Islet precursor cell (in vitro differentiated cells): Measurements from ENCODE around the gene QRICH1.
A peak's percentile ranks its signal among the peaks of the same experiment; 100 is the strongest.

ENCODE experiments used
- DNase-seq: peaks from one replicate; pipeline ENCODE4 v3.0.0-alpha.2; 2018

Gene QRICH1

GRCh38 chr3:49093853-49094767 lies at the start of gene QRICH1:
Gene QRICH1 (minus strand): TSS chr3:49094071. CDS start chr3:49077017, 17,054 bp downstream.
- peak; percentile 99 for DNase-seq

GRCh38 chr3:49140080-49140479 lies 46.2 kb upstream of the QRICH1 start:
- no peak for DNase-seq

GRCh38 chr3:49135499-49135898 lies 41.6 kb upstream of the QRICH1 start:
- no peak for DNase-seq

GRCh38 chr3:49134471-49135265 lies 40.8 kb upstream of the QRICH1 start:
- DNase-seq: no peak

- DNase-seq: peak; percentile 94
These were observed 39.5 kb upstream of the QRICH1 start for GRCh38 chr3:49133226-49133951.

GRCh38 chr3:49132437-49133225 lies 38.8 kb upstream of the QRICH1 start, which contains the start of gene LAMB2:
Gene LAMB2 (minus strand): TSS chr3:49133050. CDS start chr3:49132867, 183 bp downstream.
- peak; percentile 96 for DNase-seq

- DNase-seq: no peak
These were observed 38.2 kb upstream of the QRICH1 start for GRCh38 chr3:49132073-49132436.

GRCh38 chr3:49131576-49131975 lies 37.7 kb upstream of the QRICH1 start:
- DNase-seq: no peak

- DNase-seq: no peak
These were observed 37.2 kb upstream of the QRICH1 start for GRCh38 chr3:49131040-49131439.

- DNase-seq: no peak
These were observed 31.3 kb upstream of the QRICH1 start for GRCh38 chr3:49124991-49125670.

GRCh38 chr3:49124203-49124602 lies 30.3 kb upstream of the QRICH1 start:
- DNase-seq: no peak

GRCh38 chr3:49123687-49124086 lies 29.8 kb upstream of the QRICH1 start:
- DNase-seq: no peak

- no peak for DNase-seq
These were observed 29.1 kb upstream of the QRICH1 start for GRCh38 chr3:49122886-49123545.

- no peak for DNase-seq
These were observed 28.6 kb upstream of the QRICH1 start for GRCh38 chr3:49122451-49122850.

GRCh38 chr3:49122022-49122421 lies 28.2 kb upstream of the QRICH1 start:
- no peak for DNase-seq

GRCh38 chr3:49121132-49121736 lies 27.4 kb upstream of the QRICH1 start:
- no peak for DNase-seq

- peak; percentile 96 for DNase-seq
These were observed 26.7 kb upstream of the QRICH1 start, which contains the start of gene USP19 for GRCh38 chr3:49120438-49121131. Gene USP19 (minus strand): TSS chr3:49120823. CDS start chr3:49119145, 1,678 bp downstream.

- DNase-seq: no peak
These were observed 26.2 kb upstream of the QRICH1 start for GRCh38 chr3:49120096-49120437.

GRCh38 chr3:49119439-49119838 lies 25.6 kb upstream of the QRICH1 start:
- DNase-seq: no peak

- no peak for DNase-seq
These were observed 25.2 kb upstream of the QRICH1 start for GRCh38 chr3:49119036-49119435.
